Lower leg skin (tissue), 4 donors: ENCODE results near the gene KRT23. TPM values are rescaled to one million over a fixed set of nuclear protein-coding genes. Genes with fewer than 3 reads are reported as not detected.

ENCODE experiments used
- total RNA-seq, 4 donors: library from RNA; depleted of rRNA; stranded (reverse); fragments of >200 nt; gene quantifications; one replicate each; pipeline ENCODE4 v1.1.0, GENCODE V29; 2016

KRT23 gene
- total RNA-seq, 4 donors from 2014 or later, result 302 to 577 (median 454) TPM

Other genes starting within 250 kb of the KRT23 start
- gene KRT24, start 233.9 kb downstream of the KRT23 start, total RNA-seq, result not detected
- gene KRT25, start 182.3 kb downstream of the KRT23 start, total RNA-seq, result 100 to 1,000 TPM in 1 of 4 donors, under 1 TPM in 1, not detected in 2; 0.59 to 111 TPM
- 1 to 10 TPM in 1 of 4 donors, not detected in 3; 9.2 TPM for gene KRT26, start 165.4 kb downstream of the KRT23 start, total RNA-seq
- gene KRT27, start 155.1 kb downstream of the KRT23 start, total RNA-seq, result 10 to 100 TPM in 1 of 4 donors, 1 to 10 TPM in 1, under 1 TPM in 1, not detected in 1; 0.52 to 69.8 (median 1.3) TPM
- 1 to 10 TPM in 1 of 4 donors, not detected in 3; 6.0 TPM for gene KRT28, start 137.7 kb downstream of the KRT23 start, total RNA-seq
- gene KRT10, start 115.0 kb downstream of the KRT23 start, total RNA-seq, result 1,000 to 10,000 TPM; 4,878 to 8,317 (median 6,442) TPM
- gene KRT12, start 70.4 kb downstream of the KRT23 start, total RNA-seq, result not detected
- under 1 TPM in 1 of 4 donors, not detected in 3; 0.12 TPM for gene KRT20, start 52.4 kb downstream of the KRT23 start, total RNA-seq
- 1 to 10 TPM in 1 of 4 donors, under 1 TPM in 1, not detected in 2; 0.51 to 8.8 TPM for gene KRT39, start 29.3 kb upstream of the KRT23 start, total RNA-seq
- gene KRT40, start 46.7 kb upstream of the KRT23 start, total RNA-seq, result 10 to 100 TPM in 1 of 4 donors, not detected in 3; 12.3 TPM
- 10 to 100 TPM in 1 of 4 donors, not detected in 3; 11.6 TPM for gene KRTAP3-3, start 56.5 kb upstream of the KRT23 start, total RNA-seq
- gene KRTAP3-2, start 62.3 kb upstream of the KRT23 start, total RNA-seq, result 10 to 100 TPM in 1 of 4 donors, not detected in 3; 84.1 TPM
- gene KRTAP3-1, start 71.5 kb upstream of the KRT23 start, total RNA-seq, result 10 to 100 TPM in 1 of 4 donors, 1 to 10 TPM in 1, not detected in 2; 4.0 to 83.2 TPM
- 100 to 1,000 TPM in 1 of 4 donors, 10 to 100 TPM in 1, under 1 TPM in 1, not detected in 1; 0.22 to 168 (median 10.9) TPM for gene KRTAP1-5, start 89.6 kb upstream of the KRT23 start, total RNA-seq
- 1 to 10 TPM in 1 of 4 donors, not detected in 3; 4.2 TPM for gene KRTAP1-4, start 92.5 kb upstream of the KRT23 start, total RNA-seq
- 100 to 1,000 TPM in 1 of 4 donors, 1 to 10 TPM in 1, not detected in 2; 1.6 to 107 TPM for gene KRTAP1-3, start 97.2 kb upstream of the KRT23 start, total RNA-seq
- 100 to 1,000 TPM in 1 of 4 donors, 1 to 10 TPM in 1, under 1 TPM in 1, not detected in 1; 0.32 to 195 (median 5.1) TPM for gene KRTAP1-1, start 103.8 kb upstream of the KRT23 start, total RNA-seq
- gene KRTAP2-1, start 109.7 kb upstream of the KRT23 start, total RNA-seq, result 10 to 100 TPM in 1 of 4 donors, 1 to 10 TPM in 1, not detected in 2; 7.0 to 83.9 TPM
- 10 to 100 TPM in 1 of 4 donors, 1 to 10 TPM in 1, not detected in 2; 3.6 to 58.7 TPM for gene KRTAP2-2, start 117.6 kb upstream of the KRT23 start, total RNA-seq
- gene KRTAP2-3, start 122.5 kb upstream of the KRT23 start, total RNA-seq, result 10 to 100 TPM in 1 of 4 donors, 1 to 10 TPM in 1, not detected in 2; 3.9 to 12.8 TPM
- gene KRTAP2-4, start 128.2 kb upstream of the KRT23 start, total RNA-seq, result 10 to 100 TPM in 1 of 4 donors, not detected in 3; 61.4 TPM
- 10 to 100 TPM in 1 of 4 donors, 1 to 10 TPM in 1, under 1 TPM in 1, not detected in 1; 0.54 to 73.1 (median 2.4) TPM for gene KRTAP4-7, start 146.5 kb upstream of the KRT23 start, total RNA-seq
- gene KRTAP4-8, start 160.5 kb upstream of the KRT23 start, total RNA-seq, result 10 to 100 TPM in 1 of 4 donors, not detected in 3; 27.3 TPM
- gene KRTAP4-16, start 164.6 kb upstream of the KRT23 start, total RNA-seq, result not detected
- 10 to 100 TPM in 1 of 4 donors, 1 to 10 TPM in 1, under 1 TPM in 1, not detected in 1; 0.44 to 73.5 (median 2.6) TPM for gene KRTAP4-9, start 167.7 kb upstream of the KRT23 start, total RNA-seq
- gene KRTAP4-11, start 180.7 kb upstream of the KRT23 start, total RNA-seq, result 10 to 100 TPM in 1 of 4 donors, under 1 TPM in 1, not detected in 2; 0.89 to 20.6 TPM
- 10 to 100 TPM in 1 of 4 donors, not detected in 3; 57.0 TPM for gene KRTAP4-12, start 186.5 kb upstream of the KRT23 start, total RNA-seq
- gene KRTAP4-6, start 202.9 kb upstream of the KRT23 start, total RNA-seq, result 10 to 100 TPM in 1 of 4 donors, under 1 TPM in 1, not detected in 2; 0.25 to 54.3 TPM
- 10 to 100 TPM in 1 of 4 donors, under 1 TPM in 1, not detected in 2; 0.34 to 14.9 TPM for gene KRTAP4-5, start 212.2 kb upstream of the KRT23 start, total RNA-seq
- 100 to 1,000 TPM in 1 of 4 donors, under 1 TPM in 1, not detected in 2; 0.84 to 102 TPM for gene KRTAP4-4, start 223.1 kb upstream of the KRT23 start, total RNA-seq
- 10 to 100 TPM in 1 of 4 donors, 1 to 10 TPM in 1, not detected in 2; 1.2 to 54.0 TPM for gene KRTAP4-3, start 230.6 kb upstream of the KRT23 start, total RNA-seq
- 10 to 100 TPM in 1 of 4 donors, 1 to 10 TPM in 1, not detected in 2; 5.0 to 75.4 TPM for gene KRTAP4-2, start 240.6 kb upstream of the KRT23 start, total RNA-seq
- 10 to 100 TPM in 1 of 4 donors, 1 to 10 TPM in 1, not detected in 2; 2.1 to 66.2 TPM for gene KRTAP4-1, start 247.3 kb upstream of the KRT23 start, total RNA-seq